GM21529 (cell line): ENCODE measurements around the gene DUSP8.
"Not testable (repeated sequence)": the region's sequence is repeated elsewhere in the genome, so short reads cannot be mapped to it uniquely, and the experiment has no call there.

Source experiments
- ATAC-seq: cut with Tn5 transposase; IDR thresholded peaks from one replicate; pipeline ENCODE4 v1.9.1; 2021; ENCODE audit not compliant: unreplicated experiment

DUSP8 gene

GRCh38 chr11:1516273-1517067 lies 55.6 kb downstream of the DUSP8 start:
- no peak for ATAC-seq

GRCh38 chr11:1515082-1516060 lies 56.7 kb downstream of the DUSP8 start:
- ATAC-seq = no peak

GRCh38 chr11:1514336-1515061 lies 57.6 kb downstream of the DUSP8 start:
- ATAC-seq = no peak

- no peak for ATAC-seq
Observed at GRCh38 chr11:1513326-1514296, 58.5 kb downstream of the DUSP8 start.

DNA sequence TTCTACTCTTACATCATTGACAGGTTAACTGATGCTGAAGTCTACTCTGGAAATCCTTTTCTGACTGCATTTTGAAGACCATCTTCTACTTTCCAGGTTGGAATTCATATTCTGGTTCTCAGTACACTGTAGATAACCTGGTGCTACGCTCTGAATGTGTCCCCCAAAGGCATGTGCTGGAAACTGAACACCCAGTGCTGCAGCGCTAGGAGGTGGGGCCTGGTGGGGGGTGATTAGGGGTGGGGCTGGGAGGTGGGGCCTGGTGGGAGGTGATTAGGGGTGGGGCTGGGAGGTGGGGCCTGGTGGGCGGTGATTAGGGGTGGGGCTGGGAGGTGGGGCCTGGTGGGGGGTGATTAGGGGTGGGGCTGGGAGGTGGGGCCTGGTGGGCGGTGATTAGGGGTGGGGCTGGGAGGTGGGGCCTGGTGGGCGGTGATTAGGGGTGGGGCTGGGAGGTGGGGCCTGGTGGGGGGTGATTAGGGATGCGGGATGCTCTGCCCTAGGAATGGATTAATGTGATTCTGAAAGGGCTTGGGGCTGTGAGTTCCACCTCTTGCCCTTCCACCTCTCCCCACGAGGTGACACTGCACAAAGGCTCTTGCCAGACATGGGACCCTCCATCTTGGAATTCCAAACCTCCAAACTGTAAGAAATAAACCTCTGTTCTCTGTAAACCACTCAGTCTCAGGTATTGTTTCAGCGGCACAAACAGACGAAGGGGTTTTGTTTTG lies 59.4 kb downstream of the DUSP8 start:
- ATAC-seq = not testable (repeated sequence)

DNA sequence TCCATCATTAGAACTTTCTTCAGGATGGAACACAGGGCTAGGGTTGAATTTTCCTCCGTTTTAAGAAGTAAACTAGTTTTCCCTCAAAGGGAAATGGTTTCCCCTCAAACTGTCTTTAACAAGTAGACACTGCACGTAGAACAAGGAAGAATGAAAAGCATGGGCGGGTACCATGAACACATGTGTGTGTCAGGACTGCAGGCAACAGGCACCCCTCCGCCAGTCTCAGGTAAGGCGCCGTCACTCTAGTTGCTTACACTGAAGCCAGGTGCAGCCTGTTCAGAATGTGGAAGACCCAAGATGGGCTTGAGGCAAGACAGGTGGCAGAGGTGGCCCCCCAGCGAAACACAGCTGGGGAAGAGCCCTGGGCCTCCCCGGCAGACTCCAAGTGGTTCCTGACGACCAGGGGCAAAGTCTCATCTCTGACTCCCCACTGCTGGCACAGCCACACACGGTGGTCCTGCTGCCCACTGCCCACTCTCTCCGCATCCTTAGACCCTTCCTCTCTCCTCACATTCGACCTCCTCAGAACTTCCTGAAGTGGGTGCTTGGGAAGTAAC lies 60.1 kb downstream of the DUSP8 start:
- ATAC-seq = no peak

DNA sequence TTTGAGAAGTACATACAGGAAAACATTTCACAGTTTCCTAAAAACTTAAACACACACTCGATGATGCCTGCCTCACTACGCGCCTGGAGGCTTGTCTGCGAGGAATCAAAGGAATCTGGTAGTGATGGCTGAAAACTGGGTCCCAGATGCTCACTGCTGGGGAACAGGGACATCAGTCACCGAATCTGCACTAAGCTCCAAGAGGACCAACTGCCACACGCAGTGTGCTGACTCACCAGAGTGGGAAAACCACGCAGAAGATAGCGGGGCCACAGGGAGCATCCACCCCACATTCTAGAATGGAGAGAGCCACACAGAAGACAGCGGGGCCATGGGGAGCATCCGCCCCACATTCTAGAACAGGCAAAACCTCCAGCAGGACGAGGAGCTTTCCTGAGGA lies 61.1 kb downstream of the DUSP8 start:
- no peak for ATAC-seq

- ATAC-seq = not testable (repeated sequence)
Observed at GRCh38 chr11:1510351-1510750, 61.7 kb downstream of the DUSP8 start.

- ATAC-seq = no peak
Observed at GRCh38 chr11:1509626-1510255, 62.3 kb downstream of the DUSP8 start.

DNA sequence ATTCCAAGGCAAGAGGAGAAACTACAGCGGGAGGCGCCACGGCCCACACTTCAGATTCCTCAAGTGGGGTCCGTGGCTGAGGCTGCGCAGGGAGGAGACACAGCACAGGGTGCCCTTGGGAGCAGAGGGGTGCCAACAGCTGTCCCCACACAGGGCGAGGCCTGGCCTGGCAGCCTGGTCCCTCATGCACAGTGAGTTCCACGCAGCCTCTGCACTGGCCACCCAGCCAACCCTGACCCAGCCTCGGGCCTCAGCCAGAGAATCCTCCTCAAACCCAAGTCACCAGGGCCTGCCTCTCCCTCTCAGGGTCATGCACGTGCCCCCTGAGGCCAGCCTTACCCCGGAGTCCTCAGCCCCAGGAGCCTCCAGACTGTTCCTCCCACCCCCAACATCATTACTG lies 63.1 kb downstream of the DUSP8 start:
- no peak for ATAC-seq

DNA sequence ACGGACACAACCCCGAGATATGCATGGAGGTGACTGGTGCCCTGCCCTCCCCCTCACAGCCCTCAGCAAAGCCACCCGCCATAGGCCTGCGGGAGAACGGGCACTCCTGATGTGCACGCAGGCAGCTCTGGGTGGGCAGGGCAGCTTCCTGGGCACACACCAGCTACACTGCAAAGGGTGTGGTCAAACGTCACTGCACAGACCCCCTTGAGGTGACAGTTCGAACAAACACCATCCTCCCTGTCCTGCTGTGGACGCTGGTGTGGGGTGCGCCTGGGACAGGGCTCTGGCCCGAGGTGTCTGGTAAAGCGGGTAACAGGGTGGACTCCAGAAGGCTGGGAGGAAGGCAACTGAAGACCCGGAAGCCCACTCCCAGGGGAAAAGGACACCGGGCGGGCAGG lies 63.6 kb downstream of the DUSP8 start:
- ATAC-seq = no peak

- ATAC-seq = no peak
Observed at GRCh38 chr11:1507381-1508140, 64.5 kb downstream of the DUSP8 start.

- no peak for ATAC-seq
Observed at GRCh38 chr11:1506981-1507380, 65.1 kb downstream of the DUSP8 start.

DNA sequence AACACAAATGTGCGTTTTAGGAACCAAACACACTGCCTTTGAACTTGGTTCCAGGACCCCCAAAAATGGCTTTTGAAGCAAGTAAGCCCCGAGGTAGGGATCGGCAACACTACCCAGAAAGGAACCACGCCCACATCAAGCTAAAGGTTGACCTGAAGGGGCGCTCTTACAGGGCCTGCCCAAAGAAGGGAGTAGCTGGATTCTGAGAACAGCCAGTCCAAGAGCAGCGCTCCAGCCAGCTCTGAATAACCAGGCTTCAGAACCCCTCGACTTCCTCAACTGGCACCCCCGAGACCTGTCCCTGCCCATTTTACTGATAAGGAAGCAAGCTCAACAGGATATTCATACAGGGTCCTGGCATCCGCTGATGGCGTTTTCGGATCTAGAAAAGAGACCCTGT lies 66.6 kb downstream of the DUSP8 start:
- ATAC-seq = no peak

DNA sequence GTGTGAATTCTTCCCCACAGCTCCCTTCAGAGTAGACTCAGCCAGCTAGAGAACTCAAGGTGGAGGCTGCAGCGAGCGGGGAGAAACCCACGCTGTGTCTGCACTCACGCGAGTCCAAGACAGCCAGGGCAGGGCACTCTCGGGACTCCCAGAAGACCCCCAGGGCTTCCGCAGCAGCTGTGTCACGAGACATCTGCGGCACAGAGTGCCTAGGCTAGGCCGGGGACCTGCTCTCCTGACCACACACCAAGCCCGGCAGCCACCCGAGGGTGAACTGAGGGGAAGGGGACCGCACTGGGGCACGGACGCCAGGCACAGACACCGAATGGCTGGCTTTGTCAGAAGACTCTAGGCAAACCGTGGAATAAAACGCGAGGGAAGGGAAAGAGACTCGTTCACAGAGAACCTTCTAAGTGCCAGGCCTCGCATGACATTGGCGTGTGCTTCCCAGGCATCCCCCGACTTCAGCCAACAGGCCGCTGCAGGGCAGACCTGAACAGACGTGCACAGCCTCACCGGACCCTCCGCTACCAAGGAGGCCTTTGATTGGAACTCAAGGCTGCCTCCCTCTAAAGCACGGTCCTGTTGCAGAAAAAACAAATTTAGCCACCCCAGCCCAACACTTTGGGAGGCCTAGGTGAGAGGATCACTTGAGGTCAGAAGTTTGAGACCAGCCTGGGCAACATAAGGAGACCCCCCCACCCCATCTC lies 67.3 kb downstream of the DUSP8 start:
- no peak for ATAC-seq

DNA sequence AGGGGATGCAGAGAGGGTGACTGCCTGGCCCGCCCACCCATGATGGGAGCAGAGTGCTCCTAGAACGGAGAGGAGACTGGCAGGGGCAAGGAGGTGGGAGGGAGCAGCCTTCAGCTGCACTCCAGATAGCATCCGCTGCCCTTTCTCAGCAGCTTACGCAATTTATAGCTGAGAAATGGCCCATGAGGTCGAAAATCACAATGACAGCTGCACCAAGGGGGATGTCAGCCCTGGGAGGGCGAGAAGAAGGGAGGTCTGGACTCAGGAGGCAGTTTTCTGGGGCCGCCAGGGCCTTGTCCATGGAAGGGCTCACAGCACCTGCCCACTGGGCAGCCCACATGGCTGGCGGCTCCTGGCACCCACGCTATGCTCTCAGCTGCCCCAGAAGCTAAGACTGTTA lies 67.9 kb downstream of the DUSP8 start:
- no peak for ATAC-seq
